HG02798 (cell line): ENCODE measurements around the gene TOR4A.

Experiments used
- ATAC-seq: cut with Tn5 transposase; IDR thresholded peaks from one replicate; pipeline ENCODE4 v1.9.1; 2021; ENCODE audit warnings: mild to moderate bottlenecking; ENCODE audit not compliant: unreplicated experiment, poor library complexity

Gene TOR4A

DNA sequence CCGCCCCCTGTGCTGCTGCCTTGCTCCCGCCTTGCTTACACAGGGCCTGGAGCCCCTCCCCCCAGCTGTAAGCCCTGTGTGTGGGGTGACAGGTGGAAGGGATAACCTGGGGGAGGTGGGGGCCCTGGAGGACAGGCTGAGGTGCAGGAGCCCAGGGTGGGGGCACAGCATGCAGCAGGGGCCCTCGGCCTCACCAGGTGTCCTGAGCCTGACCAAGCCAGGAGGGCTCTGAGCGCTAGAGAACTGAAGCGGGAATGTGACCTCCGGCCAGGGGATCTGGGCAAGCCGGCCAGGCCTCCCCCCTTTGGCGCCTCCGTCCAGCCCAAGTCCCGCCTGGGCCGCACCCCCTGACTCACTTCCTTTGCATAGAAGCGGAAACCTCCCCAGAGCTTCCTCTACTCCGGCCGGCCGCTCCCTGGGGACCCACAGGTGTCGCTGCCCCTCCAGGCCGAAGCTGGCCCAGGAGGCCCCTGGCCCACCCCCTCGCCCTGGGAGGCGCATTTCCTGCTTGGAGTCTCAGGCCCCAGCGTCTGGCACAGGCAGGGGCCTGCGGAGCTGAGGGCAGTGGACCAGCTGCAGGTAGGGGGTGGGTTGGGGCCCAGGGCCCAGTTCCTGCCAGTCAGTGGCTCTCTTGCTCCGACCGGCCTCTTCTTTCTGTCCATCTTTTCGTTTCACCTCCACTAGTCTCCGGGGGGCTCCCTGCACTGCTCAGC is at the start of gene TOR4A:
Gene TOR4A (plus strand): TSS at position 398 of the 713 bp plus-strand sequence. CDS start 964 bp downstream, outside the sequence.
- ATAC-seq, result peak; percentile 64

DNA sequence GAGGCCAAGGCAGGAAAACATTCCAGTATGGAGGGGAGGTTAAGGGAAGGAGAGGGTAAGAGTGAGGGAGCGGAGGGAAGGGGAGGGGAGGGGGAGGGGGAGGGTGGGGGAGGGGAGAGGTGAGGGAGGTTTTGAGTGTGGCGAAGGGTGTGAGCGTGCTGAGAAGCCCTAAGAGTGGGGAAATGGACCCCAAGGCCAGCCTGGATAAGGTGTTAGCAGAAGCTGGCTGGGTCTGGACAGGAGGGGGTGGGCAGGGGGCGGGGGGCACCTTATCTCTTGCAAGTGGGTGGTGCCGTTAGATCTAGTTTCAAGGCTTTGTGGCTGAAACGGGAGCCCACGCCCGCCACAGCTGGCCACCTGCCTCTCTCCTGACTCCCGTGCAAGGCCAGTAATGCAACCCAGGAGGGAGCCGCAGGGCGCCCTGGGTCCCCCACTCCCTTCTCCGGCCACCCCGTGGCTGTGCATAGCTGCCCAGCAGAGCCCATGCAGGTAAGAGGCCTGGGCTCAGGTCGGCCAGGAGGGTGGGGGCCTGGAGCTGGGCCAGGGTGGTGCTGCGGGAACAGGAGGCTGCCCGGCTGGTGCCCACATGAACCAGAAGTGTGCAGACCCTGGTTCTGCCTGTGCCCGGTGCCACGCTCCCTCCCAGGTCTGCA is 49.5 kb upstream of the TOR4A start:
- no peak for ATAC-seq

DNA sequence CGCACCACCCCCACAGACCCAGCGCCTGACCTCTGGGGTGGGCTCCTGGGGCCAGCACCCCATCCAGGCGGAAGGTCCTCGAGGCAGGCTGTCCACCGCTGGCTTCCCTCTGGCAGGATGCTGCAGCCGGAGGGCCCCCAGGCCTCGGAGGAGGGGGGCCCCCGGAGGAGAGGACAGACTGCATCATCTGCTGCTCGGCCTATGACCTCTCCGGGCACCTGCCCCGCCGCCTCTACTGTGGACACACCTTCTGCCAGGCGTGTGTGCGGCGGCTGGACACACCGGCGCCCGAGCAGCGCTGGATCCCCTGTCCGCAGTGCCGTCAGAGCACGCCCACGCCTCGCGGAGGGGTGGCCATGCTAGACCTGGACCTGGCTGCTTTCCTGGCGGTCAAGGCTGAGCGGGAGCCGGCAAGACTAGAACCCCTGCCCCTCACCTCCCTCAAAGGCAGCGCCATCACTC is 49.0 kb upstream of the TOR4A start:
- no peak for ATAC-seq

DNA sequence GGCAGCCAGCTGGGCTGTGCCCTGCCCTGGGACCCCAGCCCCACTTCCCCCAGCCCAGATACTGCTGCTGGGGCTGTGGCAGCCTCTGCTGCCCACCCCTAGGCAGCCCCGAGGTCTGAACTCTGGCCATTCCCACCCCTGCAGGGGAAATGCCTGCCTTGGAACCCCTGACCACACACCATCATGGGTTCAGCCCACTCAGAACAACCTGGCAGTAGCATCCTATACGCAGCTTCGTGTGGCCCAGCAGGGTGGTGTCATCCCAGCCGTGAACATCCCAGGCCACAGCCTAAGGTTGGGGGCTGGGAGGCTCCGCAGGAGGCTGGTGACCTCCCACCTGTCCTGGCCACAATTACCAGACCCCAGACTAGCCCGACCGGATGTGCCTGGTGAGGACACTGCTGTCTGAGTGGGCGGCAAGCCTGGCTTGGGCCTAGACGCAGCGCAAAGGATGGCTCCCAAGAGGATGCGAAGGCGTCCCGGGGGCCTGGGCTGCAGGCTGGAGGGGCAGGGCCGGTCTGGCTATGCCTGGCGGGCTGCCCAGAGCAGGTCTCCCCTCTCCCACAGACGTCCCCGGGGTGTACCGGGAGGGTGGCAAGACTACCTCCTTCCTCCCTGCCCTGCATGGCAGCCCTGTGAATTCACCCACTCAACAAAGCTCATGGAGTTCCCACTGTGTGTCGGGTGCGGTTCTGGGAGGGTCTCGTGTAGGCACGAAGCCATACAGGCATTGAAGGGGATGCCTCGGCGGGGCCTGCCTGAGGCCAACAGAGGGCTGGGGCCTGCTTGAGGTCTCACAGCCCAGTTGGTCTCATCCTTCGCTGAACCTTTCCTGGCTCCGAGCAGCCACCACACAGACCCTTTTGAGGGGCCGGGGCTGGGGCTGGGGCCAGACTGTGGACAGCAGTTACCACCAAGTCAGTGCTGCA is 48.3 kb upstream of the TOR4A start:
- ATAC-seq, result no peak

DNA sequence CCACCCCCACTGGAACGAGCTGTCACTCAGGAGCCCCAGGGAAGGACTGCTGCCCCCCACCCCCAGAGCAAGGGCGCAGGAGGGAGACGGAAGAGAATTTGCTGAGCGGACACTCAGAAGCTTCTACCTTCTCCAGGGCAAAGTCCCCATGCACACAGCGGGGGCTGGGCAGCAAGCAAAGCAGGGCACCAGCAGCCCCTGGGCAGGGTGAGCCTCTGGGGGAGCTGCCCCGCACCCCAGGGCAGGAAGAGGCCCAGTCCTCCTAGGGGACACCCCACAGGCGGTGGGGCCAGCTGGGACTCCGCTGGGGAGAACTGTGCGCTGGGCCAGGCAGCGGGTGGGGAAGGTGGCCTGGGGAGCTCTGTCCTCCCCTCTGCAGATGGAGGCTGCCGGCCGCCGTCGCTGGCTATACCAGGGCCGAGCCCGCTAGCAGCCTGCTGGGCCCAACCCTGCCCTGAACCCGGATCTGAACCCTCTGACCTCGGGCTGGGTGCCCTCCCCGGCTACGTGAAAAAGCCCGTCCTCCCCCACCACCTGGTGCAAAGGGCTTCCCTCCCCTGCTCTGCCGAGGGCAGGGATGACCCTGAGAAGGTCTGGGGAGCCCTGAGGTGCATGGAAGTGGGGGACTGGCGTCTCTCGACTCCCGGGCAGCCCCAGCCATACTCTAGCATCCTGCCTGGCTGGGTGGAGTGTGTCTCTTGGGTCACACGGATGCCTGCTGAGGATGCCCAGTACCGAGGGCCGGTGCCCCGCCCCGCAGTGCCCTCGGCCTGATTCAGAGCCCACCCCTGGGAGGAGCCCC is 47.4 kb upstream of the TOR4A start:
- no peak for ATAC-seq

DNA sequence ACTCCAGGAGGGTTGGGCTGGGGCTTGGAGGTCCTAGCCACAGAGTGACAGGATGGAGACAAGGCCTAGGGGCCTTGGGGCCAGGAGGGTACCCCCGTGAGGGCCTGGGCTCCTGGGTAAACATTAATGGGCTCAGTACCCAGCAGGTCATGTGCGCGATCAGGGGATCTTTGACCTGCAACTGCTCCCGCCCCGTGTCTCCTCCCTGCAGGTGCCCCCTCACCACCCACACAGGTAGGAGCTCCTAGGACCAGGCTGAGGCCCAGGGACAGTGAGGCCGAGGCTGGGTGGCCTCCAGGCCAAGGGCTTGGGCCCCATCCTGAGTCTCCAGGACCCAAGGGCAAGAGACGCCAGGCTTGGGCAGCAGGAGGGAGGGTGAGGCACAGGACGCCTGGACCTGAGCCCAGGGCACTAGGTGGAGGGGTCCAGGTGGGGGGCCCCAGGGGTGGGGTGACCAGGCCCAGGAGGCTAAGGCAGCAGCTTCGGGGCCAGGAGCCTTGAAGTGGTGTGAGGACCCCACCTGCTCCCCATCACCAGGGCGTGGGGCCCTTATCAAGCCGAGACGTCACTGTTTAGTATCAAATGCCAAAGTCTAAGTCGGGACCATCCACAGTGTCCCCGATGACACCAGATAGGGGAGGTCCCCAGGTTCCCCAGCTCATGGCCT is 46.7 kb upstream of the TOR4A start, which contains the start of gene SLC34A3:
Gene SLC34A3 (plus strand): TSS at position 197 of the 667 bp plus-strand sequence. CDS start 802 bp downstream, outside the sequence.
- no peak for ATAC-seq

DNA sequence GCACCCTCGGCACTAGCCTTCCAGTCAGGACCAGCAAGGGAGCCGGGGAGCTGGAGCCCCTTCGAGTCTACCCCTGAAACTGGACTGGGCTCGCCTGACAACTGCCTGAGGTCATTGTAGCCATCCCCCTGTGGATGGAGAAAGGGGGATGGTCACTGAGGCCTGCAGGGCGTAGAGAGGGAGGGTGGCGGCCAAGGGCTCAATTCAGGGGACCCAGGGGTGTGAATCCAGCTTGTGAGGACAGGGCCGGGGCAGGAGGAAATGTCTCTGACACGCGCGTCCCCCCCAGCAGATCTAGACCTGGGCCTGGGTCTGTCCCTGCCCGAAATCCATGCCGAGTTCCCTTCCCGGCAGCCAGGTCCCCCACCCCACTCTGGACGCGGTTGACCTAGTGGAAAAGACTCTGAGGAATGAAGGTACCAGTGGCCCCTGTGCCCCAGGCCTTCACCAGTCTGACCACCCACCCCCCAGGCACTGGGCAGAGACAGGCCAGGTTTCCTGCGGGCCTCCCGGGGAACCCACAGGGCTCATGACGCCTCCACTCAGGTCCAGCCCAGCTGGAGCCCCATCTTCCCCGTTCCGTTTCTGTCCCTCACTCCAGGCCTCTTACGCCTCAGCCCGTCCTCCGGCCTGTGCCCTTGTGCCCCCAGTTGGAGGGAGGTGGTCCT is 46.0 kb upstream of the TOR4A start:
- ATAC-seq, result no peak

DNA sequence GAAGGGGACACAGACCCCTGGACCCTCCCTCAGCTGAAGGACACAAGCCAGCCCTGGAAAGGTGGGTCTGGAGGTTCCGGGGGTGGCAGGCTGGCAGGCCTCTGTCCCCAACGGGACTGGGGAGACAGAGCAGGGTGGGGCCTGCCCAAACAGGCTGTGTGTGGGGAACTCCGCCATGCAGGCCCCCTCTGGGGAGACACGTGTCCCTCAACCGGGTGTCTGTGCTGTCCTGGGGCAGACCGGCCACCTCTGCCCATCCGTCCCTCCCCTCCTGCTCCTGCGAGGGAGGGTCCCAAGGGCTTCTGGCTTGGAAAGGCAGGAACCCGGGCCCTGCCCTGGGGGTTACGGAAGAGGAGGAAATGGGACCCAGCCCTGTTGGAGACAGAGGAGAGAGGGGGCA is 45.4 kb upstream of the TOR4A start:
- ATAC-seq, result no peak

DNA sequence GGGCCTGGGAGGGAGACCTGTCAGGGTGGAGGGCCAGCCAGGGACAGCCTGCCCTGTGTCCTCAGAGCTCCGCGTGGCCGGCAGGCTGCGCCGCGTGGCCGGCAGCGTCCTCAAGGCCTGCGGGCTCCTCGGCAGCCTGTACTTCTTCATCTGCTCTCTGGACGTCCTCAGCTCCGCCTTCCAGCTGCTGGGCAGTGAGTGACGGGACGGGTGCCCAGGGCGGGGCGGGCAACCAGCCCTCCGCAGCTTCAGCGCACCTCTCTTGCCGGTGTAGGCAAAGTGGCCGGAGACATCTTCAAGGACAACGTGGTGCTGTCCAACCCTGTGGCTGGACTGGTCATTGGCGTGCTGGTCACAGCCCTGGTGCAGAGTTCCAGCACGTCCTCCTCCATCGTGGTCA is 45.0 kb upstream of the TOR4A start:
- no peak for ATAC-seq

DNA sequence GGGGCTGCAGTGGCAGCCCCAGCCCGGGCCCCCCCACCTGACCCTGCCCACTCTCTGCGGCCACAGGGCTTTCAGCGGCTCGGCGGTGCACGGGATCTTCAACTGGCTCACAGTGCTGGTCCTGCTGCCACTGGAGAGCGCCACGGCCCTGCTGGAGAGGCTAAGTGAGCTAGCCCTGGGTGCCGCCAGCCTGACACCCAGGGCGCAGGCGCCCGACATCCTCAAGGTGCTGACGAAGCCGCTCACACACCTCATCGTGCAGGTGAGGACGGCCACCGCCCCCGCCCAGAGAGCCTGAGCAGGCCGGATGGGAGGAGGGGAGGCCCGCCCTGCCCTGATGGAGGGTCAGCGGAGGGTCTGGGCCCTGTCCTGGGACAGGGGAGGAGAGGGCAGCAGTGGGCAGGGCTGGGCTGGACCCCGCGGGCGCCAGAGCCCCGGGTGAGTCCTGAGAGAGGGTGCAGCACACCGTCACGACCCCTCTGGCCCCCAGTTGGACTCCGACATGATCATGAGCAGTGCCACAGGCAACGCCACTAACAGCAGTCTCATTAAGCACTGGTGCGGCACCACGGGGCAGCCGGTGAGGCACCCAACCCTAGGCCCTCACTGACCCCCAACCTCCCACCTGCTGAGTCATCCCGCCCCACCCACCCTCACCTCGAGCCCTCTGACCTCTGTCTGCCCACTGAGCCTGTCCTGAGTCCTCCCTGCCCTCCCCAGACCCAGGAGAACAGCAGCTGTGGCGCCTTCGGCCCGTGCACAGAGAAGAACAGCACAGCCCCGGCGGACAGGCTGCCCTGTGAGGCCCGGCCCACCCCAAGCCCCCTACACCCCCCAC is 44.2 kb upstream of the TOR4A start:
- ATAC-seq, result no peak

DNA sequence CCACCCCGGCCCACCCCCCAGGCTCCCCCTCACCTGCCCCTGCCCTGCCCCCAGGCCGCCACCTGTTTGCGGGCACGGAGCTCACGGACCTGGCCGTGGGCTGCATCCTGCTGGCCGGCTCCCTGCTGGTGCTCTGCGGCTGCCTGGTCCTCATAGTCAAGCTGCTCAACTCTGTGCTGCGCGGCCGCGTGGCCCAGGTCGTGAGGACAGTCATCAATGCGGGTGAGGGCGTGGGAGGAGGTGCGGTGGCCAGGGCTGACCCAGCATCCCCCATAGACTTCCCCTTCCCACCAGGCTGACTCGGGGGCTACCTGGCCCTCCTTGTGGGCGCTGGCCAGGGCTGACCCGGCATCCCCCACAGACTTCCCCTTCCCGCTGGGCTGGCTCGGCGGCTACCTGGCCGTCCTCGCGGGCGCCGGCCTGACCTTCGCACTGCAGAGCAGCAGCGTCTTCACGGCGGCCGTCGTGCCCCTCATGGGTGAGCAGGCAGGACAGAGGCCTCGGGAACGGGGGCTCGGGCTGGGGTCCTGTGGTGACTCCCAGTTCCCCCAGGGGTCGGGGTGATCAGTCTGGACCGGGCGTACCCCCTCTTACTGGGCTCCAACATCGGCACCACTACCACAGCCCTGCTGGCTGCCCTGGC is 43.4 kb upstream of the TOR4A start:
- no peak for ATAC-seq

DNA sequence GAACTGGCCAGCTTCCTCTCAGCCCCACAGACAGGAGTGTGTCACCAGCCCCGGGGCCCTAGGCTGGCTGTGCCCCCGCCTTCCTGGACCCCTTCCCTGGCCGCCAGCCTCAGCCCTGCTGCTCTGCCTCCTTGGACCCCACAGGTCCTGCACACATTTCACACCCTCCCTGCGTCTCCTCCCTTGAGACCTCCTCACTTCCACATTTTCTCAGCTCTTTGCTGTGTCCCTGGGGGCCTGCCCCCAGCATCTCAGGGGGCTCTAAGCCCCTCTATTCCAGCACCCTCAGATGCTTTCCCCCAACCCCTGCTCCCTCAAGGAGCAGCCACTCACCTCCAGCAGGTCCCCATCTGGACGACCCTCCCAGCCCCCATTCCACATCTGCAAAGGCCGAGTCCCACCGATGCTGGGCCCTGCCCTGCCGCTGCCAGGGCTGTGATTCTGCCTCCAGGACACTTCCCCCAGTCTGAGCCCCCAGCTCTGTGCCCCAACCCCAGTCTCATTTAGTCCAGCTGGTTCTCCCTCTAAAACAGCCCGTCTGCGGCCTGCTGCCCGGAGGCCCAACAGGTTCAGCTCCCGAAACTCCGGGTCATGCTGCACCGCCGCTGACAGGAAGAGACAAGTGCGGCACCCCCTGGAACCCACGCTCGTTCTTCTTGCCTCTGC is 42.6 kb upstream of the TOR4A start:
- no peak for ATAC-seq

DNA sequence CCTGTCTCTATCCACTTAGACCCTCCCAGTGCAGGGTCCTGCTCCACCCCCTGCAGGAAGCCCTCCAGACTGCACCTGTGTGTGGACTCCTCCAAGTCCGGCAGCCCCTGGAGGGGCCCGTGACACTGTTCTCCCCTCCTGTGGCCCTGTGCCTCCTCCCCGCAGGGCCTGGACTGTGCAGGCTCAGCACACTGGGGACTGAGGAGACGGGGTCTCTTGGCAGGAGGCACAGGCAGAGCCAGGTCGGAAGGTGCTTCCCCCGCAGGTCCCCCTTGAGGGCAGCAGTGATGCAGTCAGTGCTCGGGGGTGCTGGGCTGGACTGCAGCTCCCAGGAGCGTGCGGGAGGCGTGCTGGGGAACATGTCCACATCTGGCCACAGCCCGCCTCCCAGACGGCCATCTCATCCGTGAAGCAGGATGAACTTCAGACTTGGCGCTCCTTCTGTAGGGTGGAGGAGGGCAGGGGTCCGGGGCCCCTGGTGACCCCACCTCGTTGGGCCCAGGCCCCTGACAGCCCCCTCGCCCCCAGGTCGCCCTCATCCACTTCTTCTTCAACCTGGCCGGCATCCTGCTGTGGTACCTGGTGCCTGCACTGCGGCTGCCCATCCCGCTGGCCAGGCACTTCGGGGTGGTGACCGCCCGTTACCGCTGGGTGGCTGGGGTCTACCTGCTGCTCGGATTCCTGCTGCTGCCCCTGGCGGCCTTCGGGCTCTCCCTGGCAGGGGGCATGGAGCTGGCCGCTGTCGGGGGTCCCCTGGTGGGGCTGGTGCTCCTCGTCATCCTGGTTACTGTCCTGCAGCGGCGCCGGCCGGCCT is 41.9 kb upstream of the TOR4A start:
- ATAC-seq, result no peak

DNA sequence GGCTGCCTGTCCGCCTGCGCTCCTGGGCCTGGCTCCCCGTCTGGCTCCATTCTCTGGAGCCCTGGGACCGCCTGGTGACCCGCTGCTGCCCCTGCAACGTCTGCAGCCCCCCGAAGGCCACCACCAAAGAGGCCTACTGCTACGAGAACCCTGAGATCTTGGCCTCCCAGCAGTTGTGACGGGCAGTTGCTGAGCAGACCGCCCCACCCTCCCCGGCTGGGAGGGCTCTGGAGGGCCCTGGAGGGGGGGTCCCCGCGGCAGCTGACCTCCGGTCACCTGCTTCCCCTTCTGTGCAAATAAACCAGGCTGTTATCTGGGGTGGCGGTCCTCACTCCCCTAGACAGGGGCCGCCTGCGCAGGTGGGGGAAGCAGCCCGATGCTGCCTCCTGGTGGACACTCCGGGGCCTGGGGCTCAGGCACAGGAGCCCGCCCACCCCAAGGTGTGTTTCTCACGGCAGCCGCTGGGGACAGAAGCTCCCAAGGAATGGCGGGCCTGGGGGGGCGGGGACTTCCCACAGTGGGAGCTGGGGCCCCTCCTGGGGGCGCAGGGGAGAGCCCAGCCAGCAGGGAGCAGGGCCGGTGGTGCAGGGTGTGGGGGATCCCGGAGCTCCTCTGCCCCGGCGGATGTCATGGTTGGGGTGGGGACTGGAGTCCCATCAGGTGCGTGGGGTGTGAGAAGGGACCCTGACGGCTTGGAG is 41.1 kb upstream of the TOR4A start:
- ATAC-seq, result peak; percentile 20

DNA sequence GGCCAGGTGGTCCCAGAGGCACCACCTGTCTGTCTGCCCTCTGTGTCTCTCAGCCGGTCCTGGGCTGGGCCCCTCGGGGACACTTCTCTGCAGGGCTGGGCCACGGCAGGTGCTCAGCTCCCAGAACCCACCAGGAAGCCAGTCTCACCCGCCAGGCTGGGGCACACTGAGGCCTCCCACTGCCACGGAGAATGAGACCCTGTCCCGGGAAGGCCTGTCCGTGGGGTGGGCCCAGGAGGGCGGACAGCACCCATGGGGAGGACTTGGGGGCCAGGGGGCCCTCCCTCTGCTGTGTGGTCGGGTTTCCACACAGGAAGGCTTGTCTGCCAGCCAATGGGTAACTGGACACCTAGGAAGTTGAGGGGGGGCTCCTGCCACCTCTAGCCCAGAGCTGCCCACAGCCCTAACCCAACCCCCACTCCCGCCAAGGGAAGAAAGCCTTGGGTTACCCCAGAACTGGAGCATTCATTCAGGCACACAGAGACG is 40.5 kb upstream of the TOR4A start:
- no peak for ATAC-seq
